Esophagus squamous epithelium (tissue), 4 donors: ENCODE data around the gene KRTAP10-7.

Source experiments
- CTCF ChIP-seq, 6 experiments: fragments of 450-650 bp in 4 of 6; fragments of 200-600 bp in 2 of 6; sonication (generic) in 2 of 6; IDR thresholded peaks; one replicate each; pipeline ENCODE4 v1.5.1; 2016 to 2019; ENCODE audit warnings: antibody characterized with exemption in 6 of 6, mild to moderate bottlenecking in 4 of 6, moderate library complexity in 4 of 6
- POLR2A ChIP-seq, 4 donors: fragments of 450-650 bp; IDR thresholded peaks; one replicate each; pipeline ENCODE4 v1.6.1; 2017; ENCODE audit warnings: antibody characterized with exemption in 4 of 4, mild to moderate bottlenecking in 4 of 4, moderate library complexity in 3 of 4

GRCh38 chr21:44568667-44569556, 31.5 kb upstream of the KRTAP10-7 start:
- no peak for TF ChIP-seq POLR2A (IDR thresholded peaks at IDR 0.05)
- TF ChIP-seq CTCF (IDR thresholded peaks at IDR 0.05) = no peak
